Immature natural killer cell (primary cell): Measurements from ENCODE around the gene SLC35E1. TPM values are rescaled to one million over a fixed set of nuclear protein-coding genes. Genes with fewer than 3 reads are reported as not detected.

Experiments used
- DNase-seq, 3 donors: peaks; one replicate each; pipeline ENCODE4 v3.0.0; 2022; ENCODE audit warnings: mixed read lengths in 1 of 3
- H3K27ac Mint-ChIP-seq, 6 donors: one replicate each; pipeline ENCODE4 v1.8.0; 2020; ENCODE audit warnings: mixed read lengths in 6 of 6, mild to moderate bottlenecking in 5 of 6, inconsistent platforms in 4 of 6, moderate library complexity in 3 of 6
- H3K27me3 Mint-ChIP-seq, 3 donors: one replicate each; pipeline ENCODE4 v1.8.0; 2020 to 2021; ENCODE audit warnings: low read depth in 3 of 3, mild to moderate bottlenecking in 3 of 3, mixed read lengths in 3 of 3, moderate library complexity in 3 of 3, inconsistent platforms in 1 of 3
- H3K36me3 Mint-ChIP-seq, 3 donors: one replicate each; pipeline ENCODE4 v1.8.0; 2020; ENCODE audit warnings: mixed read lengths in 3 of 3, inconsistent platforms in 2 of 3, mild to moderate bottlenecking in 2 of 3
- H3K4me1 Mint-ChIP-seq, 2 donors: one replicate each; pipeline ENCODE4 v1.8.0; 2020; ENCODE audit warnings: inconsistent platforms in 2 of 2, mild to moderate bottlenecking in 2 of 2, mixed read lengths in 2 of 2, moderate library complexity in 1 of 2
- H3K4me3 Mint-ChIP-seq, 5 donors: one replicate each; pipeline ENCODE4 v1.8.0; 2020; ENCODE audit warnings: mild to moderate bottlenecking in 5 of 5, mixed read lengths in 5 of 5, inconsistent platforms in 3 of 5, moderate library complexity in 3 of 5
- H3K9me3 Mint-ChIP-seq, 6 donors: one replicate each; pipeline ENCODE4 v1.8.0; 2020; ENCODE audit warnings: mild to moderate bottlenecking in 6 of 6, mixed read lengths in 6 of 6, inconsistent platforms in 4 of 6, moderate library complexity in 3 of 6
- polyA plus RNA-seq, 3 donors: library from polyadenylated mRNA; unstranded; fragments of 300-500 nt; fragmentation: Illumina TruSeq; gene quantifications; one replicate each; pipeline ENCODE4 v1.2.3, GENCODE V29; 2021

The SLC35E1 gene
- polyA plus RNA-seq, 3 donors from 2014 or later = 14.9 to 21.8 (median 20.1) TPM

DNA sequence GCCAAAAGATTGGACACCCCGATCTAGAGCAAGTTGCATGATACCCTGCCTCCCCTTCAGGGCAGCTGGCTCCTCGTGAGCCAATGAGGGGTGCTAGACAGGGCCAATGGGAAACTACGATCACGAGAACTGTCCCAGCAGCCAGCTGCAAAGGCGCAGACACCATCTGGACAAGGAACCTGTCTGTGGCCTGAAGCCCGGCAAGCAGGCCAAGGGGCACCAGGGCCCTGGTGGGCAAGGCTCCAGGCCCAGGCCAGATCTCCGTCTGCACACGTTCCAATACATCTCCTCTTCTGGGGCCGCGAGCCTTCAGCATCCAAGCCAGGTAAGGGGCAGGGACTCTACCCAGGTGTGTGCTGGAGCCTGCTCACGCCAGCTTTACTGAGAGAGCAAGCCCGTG, 35.6 kb upstream of the SLC35E1 start:
- no peak for DNase-seq
- Mint-ChIP-seq H3K4me3 (no peak overlapping the region), H3K9me3 (no peaks in the 10 kb centered on the region), H3K4me1 (peaks cover 45 to 69% of the 10 kb centered on the region in 2 donors), H3K27me3 (peaks cover 0 to 6% (median 0%) of the 10 kb centered on the region in 3 donors), H3K36me3 (peaks cover 0 to 3% (median 0%) of the 10 kb centered on the region in 3 donors), H3K27ac (peak overlapping the region in 5 of 6 donors; percentile 23 to 64 (median 46))

DNA sequence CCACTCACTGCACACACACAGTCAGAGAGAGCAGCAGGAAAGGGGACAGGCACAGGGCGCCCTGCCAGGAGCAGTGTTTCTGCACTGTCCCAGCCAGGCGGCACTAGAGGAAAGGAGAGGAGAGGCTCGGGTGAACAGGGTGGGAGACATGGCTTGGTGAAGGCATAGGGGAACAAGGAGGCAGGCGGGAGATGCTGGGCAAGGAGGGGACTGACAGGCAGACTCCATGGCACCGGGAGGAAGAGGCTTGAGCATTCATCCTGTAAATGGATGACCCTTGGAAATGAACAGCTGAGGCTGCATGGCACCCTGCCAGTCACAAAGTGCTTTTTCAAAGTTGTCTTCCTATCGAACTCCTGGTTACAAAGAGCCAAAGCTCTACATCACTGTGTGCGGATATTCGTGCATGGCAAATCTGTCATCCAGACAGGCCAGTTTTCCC, 33.4 kb upstream of the SLC35E1 start:
- Mint-ChIP-seq H3K4me1 (peaks cover 35 to 53% of the 10 kb centered on the region in 2 donors), H3K36me3 (peaks cover 0 to 3% (median 0%) of the 10 kb centered on the region in 3 donors), H3K27me3 (peaks cover 0 to 6% (median 2%) of the 10 kb centered on the region in 3 donors), H3K27ac (peak overlapping the region in 4 of 6 donors; percentile 30 to 55 (median 46)), H3K9me3 (no peaks in the 10 kb centered on the region), H3K4me3 (no peak overlapping the region)
- DNase-seq = no peak

DNA sequence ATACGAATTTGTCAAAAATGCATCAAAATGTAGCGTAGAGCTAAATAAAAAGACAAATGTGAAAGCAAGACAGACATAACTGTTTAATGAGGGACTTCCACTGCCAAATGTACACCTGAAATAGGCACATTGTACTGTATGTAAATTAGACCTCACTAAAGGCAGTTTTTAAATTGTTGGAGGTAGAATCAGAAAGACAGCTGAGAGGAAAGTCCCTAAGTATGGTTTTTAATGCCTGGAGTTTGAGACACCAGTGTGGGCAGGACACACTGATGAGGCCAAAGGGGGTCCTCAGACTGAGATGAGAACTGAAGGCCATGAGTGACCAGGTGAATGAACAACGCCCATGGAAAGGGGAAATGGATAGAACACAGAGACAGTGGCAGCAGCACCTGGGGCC, 32.9 kb upstream of the SLC35E1 start:
- H3K9me3 Mint-ChIP-seq = no peaks in the 10 kb centered on the region
- DNase-seq = no peak
- peaks cover 0 to 3% (median 0%) of the 10 kb centered on the region in 3 donors for H3K36me3 Mint-ChIP-seq
- H3K4me1 Mint-ChIP-seq = peaks cover 38 to 51% of the 10 kb centered on the region in 2 donors
- H3K27ac Mint-ChIP-seq = peak overlapping the region in 3 of 6 donors; percentile 30 to 55 (median 37)
- peaks cover 0 to 6% (median 4%) of the 10 kb centered on the region in 3 donors for H3K27me3 Mint-ChIP-seq
- no peak overlapping the region for H3K4me3 Mint-ChIP-seq

DNA sequence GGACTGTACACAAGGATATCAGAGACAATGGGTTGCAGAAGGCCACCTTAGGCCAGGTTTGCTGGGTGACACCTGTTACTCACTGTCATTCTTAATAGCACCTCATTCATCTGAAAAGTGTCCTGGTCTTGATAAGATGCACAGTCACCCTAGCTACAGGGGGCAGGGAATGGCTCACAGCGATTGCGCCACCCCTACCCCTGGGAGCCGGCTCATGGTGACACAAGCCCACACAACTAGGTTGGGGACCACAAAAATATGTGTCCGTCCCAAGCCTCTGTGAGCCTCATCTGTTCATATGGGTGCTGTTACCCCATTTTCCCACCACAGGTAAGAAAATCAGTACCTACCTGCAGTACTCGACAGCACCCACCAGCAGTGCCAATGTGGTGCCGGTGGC, 32.4 kb upstream of the SLC35E1 start:
- Mint-ChIP-seq H3K36me3 (peaks cover 0 to 3% (median 0%) of the 10 kb centered on the region in 3 donors), H3K27ac (no peak overlapping the region), H3K9me3 (no peaks in the 10 kb centered on the region), H3K4me3 (no peak overlapping the region), H3K27me3 (peaks cover 0 to 6% (median 4%) of the 10 kb centered on the region in 3 donors), H3K4me1 (peaks cover 34 to 46% of the 10 kb centered on the region in 2 donors)
- DNase-seq = no peak

DNA sequence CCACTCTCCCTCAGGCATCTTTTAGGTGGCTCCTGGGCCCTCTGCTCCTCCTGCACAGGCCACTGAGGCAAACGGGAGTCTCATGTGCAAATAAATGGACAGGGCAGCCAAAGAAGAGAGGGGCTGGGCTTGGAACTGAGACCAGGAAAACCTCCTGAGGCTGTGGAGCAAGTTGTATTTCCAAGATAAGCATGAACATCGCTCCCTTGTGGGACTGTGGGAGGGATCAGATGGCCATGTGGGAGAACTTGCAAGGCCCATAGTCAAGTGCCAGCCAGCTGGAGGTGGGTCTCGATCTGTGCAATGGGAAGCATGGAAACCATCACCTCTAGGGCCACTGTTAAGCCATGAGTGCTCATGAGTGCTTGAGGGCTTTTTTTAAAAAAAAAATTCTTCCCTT, 30.9 kb upstream of the SLC35E1 start:
- peaks cover 3 to 12% (median 4%) of the 10 kb centered on the region in 3 donors for H3K27me3 Mint-ChIP-seq
- H3K4me3 Mint-ChIP-seq = no peak overlapping the region
- DNase-seq = no peak
- peaks cover 0 to 3% (median 0%) of the 10 kb centered on the region in 3 donors for H3K36me3 Mint-ChIP-seq
- peaks cover 35 to 45% of the 10 kb centered on the region in 2 donors for H3K4me1 Mint-ChIP-seq
- no peak overlapping the region for H3K27ac Mint-ChIP-seq
- no peaks in the 10 kb centered on the region for H3K9me3 Mint-ChIP-seq

DNA sequence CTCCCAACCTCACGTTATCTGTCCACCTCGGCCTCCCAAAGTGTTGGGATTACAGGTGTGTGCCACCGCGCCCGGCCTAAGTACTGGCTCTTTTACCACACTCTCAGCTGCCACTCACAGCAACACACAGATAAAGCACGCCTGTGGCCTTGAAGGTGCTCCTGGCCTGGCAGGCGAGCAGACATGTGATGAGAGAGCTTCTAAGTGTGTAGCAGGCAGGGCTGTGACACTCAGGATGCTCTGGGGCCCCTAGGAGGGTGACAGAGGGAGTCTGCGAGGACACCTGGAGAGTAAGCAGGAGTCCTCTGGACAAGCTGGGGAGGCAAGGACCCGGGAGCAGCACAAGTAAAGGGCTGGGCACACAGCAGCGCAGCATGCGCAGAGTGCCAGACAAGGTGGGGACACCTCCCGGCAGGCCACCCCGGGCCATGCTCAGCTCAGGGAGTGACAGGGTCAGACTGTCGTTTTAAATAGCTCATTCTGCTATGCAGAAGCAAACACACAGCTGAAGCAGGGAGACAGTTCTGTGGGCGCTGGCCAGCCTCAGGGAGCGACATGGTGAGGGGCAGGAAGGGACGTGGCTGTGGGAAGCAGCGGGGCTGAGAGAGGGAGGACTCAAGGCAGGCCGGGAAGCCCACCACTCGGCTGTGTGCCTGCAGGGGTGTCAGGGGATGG, 29.3 kb upstream of the SLC35E1 start:
- Mint-ChIP-seq H3K4me3 (no peak overlapping the region), H3K9me3 (no peaks in the 10 kb centered on the region), H3K4me1 (peaks cover 32 to 45% of the 10 kb centered on the region in 2 donors), H3K27me3 (peaks cover 3 to 12% (median 4%) of the 10 kb centered on the region in 3 donors), H3K27ac (no peak overlapping the region), H3K36me3 (peaks cover 0 to 3% (median 0%) of the 10 kb centered on the region in 3 donors)
- no peak for DNase-seq

DNA sequence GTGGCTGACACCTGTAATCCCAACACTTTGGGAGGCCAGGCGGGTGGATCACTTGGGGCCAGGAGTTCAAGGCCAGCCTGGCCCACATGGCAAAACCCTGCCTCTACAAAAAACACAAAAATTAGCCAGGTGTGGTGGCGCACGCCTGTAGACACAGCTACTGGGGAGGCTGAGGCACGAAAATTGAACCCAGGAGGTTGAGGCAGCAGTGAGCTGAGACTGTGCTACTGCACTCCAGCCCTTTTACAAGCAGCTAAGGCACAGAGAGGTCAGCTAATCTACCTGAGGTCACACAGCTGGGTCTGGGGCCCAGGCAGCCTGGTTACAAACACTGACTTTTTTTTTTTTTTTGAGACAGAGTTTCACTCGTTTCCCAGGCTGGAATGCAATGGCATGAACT, 28.6 kb upstream of the SLC35E1 start:
- DNase-seq = no peak
- no peak overlapping the region for H3K4me3 Mint-ChIP-seq
- H3K27ac Mint-ChIP-seq = no peak overlapping the region
- H3K36me3 Mint-ChIP-seq = peaks cover 0 to 3% (median 0%) of the 10 kb centered on the region in 3 donors
- no peaks in the 10 kb centered on the region for H3K9me3 Mint-ChIP-seq
- H3K27me3 Mint-ChIP-seq = peaks cover 3 to 12% (median 4%) of the 10 kb centered on the region in 3 donors
- H3K4me1 Mint-ChIP-seq = peaks cover 39 to 52% of the 10 kb centered on the region in 2 donors

DNA sequence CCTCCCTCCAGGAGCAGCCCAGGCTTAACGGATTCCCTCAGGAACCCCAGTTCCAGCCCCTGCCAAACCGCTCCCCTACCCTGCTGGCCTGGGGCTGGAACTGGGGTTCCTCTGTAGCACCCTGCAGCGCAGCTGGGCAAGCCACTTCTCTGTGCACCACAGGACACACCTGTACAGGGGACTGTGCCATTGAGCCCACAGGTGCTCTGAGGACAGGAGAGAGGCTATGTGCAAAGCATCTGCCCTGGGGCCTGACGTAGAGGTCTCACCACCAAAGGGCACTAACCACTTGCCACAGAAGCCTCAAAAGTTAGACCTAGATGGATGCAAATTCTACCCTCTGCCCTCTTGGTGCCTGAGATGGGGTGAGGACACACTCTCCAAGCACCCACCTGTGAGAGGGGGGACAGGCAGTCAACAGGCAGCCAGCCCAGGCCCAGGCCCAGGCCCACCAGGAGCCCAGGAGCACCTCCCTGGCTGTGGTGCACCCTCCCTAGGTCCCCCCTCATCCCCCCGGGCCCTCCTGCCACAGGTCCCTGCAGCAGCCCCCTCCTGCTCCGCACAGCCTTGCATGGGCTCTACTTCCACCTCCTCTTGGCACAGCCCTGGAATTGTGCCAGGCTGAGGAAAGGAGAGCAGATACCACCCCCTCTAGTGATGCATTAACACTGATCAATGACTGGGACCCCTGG, 27.6 kb upstream of the SLC35E1 start:
- Mint-ChIP-seq H3K4me3 (no peak overlapping the region), H3K4me1 (peaks cover 44 to 54% of the 10 kb centered on the region in 2 donors), H3K27ac (no peak overlapping the region), H3K36me3 (no peaks in the 10 kb centered on the region), H3K9me3 (no peaks in the 10 kb centered on the region), H3K27me3 (peaks cover 4 to 12% (median 5%) of the 10 kb centered on the region in 3 donors)
- no peak for DNase-seq

DNA sequence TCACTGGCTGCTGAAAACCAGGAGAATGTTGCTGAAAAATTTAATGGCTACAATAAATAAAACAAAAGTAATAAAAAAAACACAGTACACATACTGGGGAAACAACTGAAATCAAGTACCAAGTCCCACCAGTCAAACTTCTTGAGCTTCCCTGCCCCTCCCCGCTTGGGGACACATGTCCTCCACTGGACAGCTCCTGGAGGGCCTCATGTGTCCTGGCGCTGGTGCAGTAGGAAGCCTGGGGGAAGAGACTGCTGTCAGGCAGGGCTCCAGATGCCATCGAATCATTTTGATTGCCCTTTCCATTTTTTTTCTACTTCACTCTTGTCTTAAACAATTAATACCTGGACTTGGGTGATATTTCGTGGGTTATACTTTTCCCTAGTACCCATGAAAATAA, 26.6 kb upstream of the SLC35E1 start:
- H3K4me3 Mint-ChIP-seq = no peak overlapping the region
- peaks cover 51 to 56% of the 10 kb centered on the region in 2 donors for H3K4me1 Mint-ChIP-seq
- H3K27ac Mint-ChIP-seq = peak overlapping the region in 2 of 6 donors; percentile 55 to 68
- no peaks in the 10 kb centered on the region for H3K36me3 Mint-ChIP-seq
- no peaks in the 10 kb centered on the region for H3K9me3 Mint-ChIP-seq
- peaks cover 8 to 20% (median 10%) of the 10 kb centered on the region in 3 donors for H3K27me3 Mint-ChIP-seq
- DNase-seq = no peak

DNA sequence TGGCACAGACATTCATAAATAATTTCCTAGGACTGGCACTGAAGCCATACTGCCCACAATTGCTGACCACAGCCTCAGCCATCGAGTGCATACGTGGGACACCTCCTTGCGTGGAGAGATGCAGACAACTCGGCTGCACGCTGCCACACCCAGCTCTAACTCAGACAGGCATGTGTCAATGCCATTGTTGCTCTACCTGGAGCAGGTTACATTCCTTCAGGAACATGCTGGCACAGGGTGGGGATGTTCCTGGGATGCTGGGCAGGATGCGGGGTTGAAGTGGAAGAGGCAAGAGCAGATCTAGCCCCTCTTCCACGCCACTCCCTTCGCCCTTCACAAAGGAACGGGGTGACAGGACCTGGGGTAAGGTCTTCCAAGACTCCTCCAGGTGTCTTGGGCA, 24.2 kb upstream of the SLC35E1 start:
- Mint-ChIP-seq H3K4me3 (no peak overlapping the region), H3K9me3 (no peaks in the 10 kb centered on the region), H3K27ac (peak overlapping the region in 3 of 6 donors; percentile 96 to 97 (median 96)), H3K27me3 (peaks cover 6 to 24% (median 10%) of the 10 kb centered on the region in 3 donors), H3K36me3 (no peaks in the 10 kb centered on the region), H3K4me1 (peaks cover 63 to 68% of the 10 kb centered on the region in 2 donors)
- no peak for DNase-seq

DNA sequence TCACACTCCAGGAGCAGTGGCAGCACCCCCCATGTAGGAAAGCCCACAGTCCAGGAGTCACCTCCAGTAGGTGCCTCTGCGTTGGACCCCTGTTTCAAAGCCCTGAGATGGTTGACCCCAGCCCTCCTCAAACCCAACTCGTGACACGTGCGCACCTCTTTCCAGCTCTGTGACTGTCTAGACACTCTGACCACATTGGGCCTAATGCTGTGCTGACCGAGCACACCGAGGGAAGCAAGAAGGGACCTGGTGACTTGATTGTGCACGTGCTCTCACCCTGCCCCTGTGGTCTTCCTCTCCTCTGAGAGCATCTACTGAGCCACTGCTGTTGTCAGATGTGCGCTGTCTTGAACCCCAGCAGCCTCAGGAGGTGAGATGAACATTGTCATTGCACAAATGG, 22.9 kb upstream of the SLC35E1 start:
- no peaks in the 10 kb centered on the region for H3K36me3 Mint-ChIP-seq
- DNase-seq = peak; percentile 47 to 60 (median 56)
- H3K4me1 Mint-ChIP-seq = peaks cover 63 to 67% of the 10 kb centered on the region in 2 donors

DNA sequence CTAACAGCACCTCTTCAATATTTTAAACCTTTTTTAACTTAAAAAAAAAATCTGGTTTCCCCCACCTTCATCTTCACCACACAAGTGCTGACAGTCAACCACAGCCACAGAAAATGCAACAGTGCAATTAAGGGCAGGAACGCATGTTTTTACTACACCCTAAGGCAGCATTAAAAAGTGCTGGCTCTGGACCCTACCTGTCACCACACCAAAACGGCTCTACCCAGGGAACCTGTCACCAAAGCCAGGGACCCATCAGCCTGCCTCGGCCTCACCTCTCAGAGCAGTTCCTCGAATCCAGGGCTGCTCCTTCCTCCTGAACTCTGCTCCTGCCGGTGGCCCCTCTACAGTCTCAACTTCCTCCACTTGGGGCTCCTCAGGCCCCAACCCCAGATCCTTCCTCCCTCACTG, 22.5 kb upstream of the SLC35E1 start:
- Mint-ChIP-seq H3K4me1 (peaks cover 65 to 68% of the 10 kb centered on the region in 2 donors), H3K4me3 (peak overlapping the region; percentile 71 to 82 (median 81)), H3K27ac (peak overlapping the region; percentile 92 to 97 (median 96)), H3K9me3 (no peaks in the 10 kb centered on the region), H3K27me3 (peaks cover 4 to 24% (median 10%) of the 10 kb centered on the region in 3 donors), H3K36me3 (no peaks in the 10 kb centered on the region)
- DNase-seq = peak; percentile 68 to 78 (median 74)

More for the DNA sequence above, 22.9 kb upstream of the SLC35E1 start:
- H3K4me3 Mint-ChIP-seq = peak overlapping the region; percentile 71 to 82 (median 81)
- H3K27me3 Mint-ChIP-seq = peaks cover 4 to 24% (median 10%) of the 10 kb centered on the region in 3 donors
- peak overlapping the region; percentile 92 to 97 (median 96) for H3K27ac Mint-ChIP-seq
- no peaks in the 10 kb centered on the region for H3K9me3 Mint-ChIP-seq

DNA sequence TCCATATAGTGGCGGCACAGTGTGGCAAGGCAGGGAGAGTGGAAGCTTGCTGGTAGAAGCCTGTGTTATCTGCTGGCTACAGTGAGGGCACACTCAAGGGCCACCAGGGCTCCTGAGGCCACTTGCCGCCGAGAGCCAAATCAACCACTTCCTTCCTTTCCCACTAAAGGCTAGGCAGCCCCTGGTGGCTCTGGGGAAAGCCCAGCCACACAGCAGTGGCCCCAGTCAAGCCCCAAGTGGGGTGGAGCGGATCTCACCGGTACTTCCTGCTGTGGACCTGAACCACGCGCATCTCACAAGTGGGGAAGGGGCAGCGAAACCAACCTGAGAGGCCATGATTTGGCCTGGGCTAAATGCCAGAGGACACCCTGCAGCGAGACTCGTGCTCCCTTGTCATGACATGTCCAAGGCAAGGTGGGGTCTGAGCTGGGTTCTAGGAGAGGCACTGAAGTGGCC, 21.9 kb upstream of the SLC35E1 start:
- H3K27ac Mint-ChIP-seq = peak overlapping the region; percentile 92 to 97 (median 96)
- H3K9me3 Mint-ChIP-seq = no peaks in the 10 kb centered on the region
- peak overlapping the region; percentile 71 to 82 (median 81) for H3K4me3 Mint-ChIP-seq
- H3K27me3 Mint-ChIP-seq = peaks cover 4 to 24% (median 10%) of the 10 kb centered on the region in 3 donors
- H3K36me3 Mint-ChIP-seq = no peaks in the 10 kb centered on the region
- H3K4me1 Mint-ChIP-seq = peaks cover 67 to 68% of the 10 kb centered on the region in 2 donors
- DNase-seq = peak; percentile 80 to 88 (median 84)

DNA sequence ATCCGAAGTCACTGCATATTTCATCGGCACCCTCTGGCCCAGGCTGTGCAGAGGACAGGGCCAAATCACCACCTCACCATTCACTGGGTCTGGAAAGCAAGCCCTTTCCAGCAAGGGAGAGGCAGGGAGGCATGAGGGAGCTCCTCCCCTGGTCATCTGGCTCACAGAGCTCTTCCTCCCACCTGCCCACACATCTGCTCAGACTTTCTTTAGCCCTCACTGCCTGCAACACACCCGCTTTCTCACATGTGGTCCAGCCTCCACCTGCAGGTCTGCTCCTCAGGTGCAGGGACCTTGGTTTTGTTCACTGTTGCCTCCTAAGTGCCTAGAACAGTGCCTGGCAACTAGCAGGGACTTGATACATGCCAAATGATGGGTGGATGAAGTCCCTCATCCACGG, 21.0 kb upstream of the SLC35E1 start:
- Mint-ChIP-seq H3K4me3 (peak overlapping the region in 4 of 5 donors; percentile 71 to 82 (median 80)), H3K27me3 (peaks cover 4 to 22% (median 13%) of the 10 kb centered on the region in 3 donors), H3K4me1 (peaks cover 69 to 70% of the 10 kb centered on the region in 2 donors), H3K36me3 (no peaks in the 10 kb centered on the region), H3K27ac (peak overlapping the region in 5 of 6 donors; percentile 95 to 97 (median 96)), H3K9me3 (no peaks in the 10 kb centered on the region)
- DNase-seq = no peak
